H1 (cell line): ENCODE measurements around the gene ENDOV. TPM values are rescaled to one million over a fixed set of nuclear protein-coding genes. Genes with fewer than 3 reads are reported as not detected.

ENCODE experiments used
- ASH2L ChIP-seq: fragments of 200-600, 300-600 bp; sonication (generic); IDR thresholded peaks from one replicate; pipeline ENCODE4 v1.7.1; 2017; ENCODE audit warnings: low read length
- POLR2A ChIP-seq, 2 experiments: IDR thresholded peaks; 1 replicate in 1 of 2; 2 replicates in 1 of 2; pipeline ENCODE4 v1.6.1; 2011; ENCODE audit warnings: low read depth in 2 of 2, low read length in 2 of 2, mild to moderate bottlenecking in 2 of 2; ENCODE audit errors: control extremely low read depth in 1 of 2
- polyA plus RNA-seq, 7 experiments: library from polyadenylated mRNA; depleted of rRNA in 3 of 7; stranded (reverse) in 5 of 7; unstranded in 2 of 7; fragments of >200 nt in 5 of 7; fragments of 200-250 nt in 2 of 7; gene quantifications; 1 replicate in 5 of 7; 2 replicates in 1 of 7; 4 replicates in 1 of 7; pipeline versions ENCODE4 v1.2.1 to v1.2.3, GENCODE V29; 2011 to 2013; ENCODE audit warnings: missing spikeins in 2 of 7, mixed read lengths in 2 of 7
- total RNA-seq: library from RNA; stranded (reverse); fragmentation: NEBNext Ultra II Directional; extraction: Animal tissue kit (Norgen Biotek cat#: 25700); gene quantifications from 2 replicates; pipeline ENCODE4 v1.2.1, GENCODE V29; 2021
- TF ChIP-seq, protein P1 (sequence below): fragments of 300-600 bp; sonication (generic); IDR thresholded peaks from 2 replicates; pipeline ENCODE4 v1.7.1; 2012; ENCODE audit warnings: low read length, moderate library complexity, mild to moderate bottlenecking, inconsistent platforms; ENCODE audit not compliant: insufficient replicate concordance

The ENDOV gene
- total and polyA plus RNA-seq, 2 of the 8 experiments (the other 6 are each of a cell fraction or from before 2014, with no cell fraction given), result 10.6 to 13.3 TPM

DNA sequence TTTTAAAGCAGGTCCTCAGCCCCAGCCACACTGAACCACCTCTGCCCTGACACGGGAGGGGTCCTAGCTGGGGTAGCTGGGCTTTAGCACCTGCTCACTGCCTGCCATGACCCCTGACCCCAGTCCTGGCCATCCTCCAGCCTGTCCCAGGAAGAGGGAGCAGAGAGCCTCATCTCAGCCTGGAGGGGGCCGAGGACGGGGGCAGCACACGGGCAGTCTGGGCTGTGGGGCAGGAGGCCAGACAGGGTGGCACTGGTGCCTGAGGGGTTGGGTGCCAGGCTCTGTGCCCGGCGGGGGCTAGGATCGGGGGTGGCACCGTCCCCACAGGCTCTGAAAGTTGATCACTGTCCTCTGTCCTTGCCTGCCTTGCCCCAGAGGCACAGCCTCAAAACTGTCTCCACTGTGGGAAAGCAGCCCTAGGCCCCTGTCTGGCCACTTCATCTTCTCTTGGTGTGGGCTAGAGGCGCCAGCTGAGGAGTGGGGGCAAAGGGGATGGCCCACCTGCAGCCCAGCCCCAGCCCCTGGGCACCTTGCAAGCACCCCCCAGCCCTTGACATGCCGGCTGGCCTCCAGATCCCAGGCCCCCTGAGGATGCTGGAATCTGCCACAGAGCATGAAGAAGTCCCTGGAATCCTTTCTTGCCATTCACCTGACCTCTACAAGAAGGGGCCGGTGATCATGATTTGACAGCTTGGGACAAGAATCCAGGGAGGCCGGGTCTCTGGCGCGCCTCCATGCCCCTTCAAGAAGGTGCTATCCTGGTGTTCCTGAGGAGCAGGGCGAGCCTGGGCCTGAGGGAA, 15.7 kb downstream of the ENDOV start (continued):
- TF ChIP-seq, protein P1, sequence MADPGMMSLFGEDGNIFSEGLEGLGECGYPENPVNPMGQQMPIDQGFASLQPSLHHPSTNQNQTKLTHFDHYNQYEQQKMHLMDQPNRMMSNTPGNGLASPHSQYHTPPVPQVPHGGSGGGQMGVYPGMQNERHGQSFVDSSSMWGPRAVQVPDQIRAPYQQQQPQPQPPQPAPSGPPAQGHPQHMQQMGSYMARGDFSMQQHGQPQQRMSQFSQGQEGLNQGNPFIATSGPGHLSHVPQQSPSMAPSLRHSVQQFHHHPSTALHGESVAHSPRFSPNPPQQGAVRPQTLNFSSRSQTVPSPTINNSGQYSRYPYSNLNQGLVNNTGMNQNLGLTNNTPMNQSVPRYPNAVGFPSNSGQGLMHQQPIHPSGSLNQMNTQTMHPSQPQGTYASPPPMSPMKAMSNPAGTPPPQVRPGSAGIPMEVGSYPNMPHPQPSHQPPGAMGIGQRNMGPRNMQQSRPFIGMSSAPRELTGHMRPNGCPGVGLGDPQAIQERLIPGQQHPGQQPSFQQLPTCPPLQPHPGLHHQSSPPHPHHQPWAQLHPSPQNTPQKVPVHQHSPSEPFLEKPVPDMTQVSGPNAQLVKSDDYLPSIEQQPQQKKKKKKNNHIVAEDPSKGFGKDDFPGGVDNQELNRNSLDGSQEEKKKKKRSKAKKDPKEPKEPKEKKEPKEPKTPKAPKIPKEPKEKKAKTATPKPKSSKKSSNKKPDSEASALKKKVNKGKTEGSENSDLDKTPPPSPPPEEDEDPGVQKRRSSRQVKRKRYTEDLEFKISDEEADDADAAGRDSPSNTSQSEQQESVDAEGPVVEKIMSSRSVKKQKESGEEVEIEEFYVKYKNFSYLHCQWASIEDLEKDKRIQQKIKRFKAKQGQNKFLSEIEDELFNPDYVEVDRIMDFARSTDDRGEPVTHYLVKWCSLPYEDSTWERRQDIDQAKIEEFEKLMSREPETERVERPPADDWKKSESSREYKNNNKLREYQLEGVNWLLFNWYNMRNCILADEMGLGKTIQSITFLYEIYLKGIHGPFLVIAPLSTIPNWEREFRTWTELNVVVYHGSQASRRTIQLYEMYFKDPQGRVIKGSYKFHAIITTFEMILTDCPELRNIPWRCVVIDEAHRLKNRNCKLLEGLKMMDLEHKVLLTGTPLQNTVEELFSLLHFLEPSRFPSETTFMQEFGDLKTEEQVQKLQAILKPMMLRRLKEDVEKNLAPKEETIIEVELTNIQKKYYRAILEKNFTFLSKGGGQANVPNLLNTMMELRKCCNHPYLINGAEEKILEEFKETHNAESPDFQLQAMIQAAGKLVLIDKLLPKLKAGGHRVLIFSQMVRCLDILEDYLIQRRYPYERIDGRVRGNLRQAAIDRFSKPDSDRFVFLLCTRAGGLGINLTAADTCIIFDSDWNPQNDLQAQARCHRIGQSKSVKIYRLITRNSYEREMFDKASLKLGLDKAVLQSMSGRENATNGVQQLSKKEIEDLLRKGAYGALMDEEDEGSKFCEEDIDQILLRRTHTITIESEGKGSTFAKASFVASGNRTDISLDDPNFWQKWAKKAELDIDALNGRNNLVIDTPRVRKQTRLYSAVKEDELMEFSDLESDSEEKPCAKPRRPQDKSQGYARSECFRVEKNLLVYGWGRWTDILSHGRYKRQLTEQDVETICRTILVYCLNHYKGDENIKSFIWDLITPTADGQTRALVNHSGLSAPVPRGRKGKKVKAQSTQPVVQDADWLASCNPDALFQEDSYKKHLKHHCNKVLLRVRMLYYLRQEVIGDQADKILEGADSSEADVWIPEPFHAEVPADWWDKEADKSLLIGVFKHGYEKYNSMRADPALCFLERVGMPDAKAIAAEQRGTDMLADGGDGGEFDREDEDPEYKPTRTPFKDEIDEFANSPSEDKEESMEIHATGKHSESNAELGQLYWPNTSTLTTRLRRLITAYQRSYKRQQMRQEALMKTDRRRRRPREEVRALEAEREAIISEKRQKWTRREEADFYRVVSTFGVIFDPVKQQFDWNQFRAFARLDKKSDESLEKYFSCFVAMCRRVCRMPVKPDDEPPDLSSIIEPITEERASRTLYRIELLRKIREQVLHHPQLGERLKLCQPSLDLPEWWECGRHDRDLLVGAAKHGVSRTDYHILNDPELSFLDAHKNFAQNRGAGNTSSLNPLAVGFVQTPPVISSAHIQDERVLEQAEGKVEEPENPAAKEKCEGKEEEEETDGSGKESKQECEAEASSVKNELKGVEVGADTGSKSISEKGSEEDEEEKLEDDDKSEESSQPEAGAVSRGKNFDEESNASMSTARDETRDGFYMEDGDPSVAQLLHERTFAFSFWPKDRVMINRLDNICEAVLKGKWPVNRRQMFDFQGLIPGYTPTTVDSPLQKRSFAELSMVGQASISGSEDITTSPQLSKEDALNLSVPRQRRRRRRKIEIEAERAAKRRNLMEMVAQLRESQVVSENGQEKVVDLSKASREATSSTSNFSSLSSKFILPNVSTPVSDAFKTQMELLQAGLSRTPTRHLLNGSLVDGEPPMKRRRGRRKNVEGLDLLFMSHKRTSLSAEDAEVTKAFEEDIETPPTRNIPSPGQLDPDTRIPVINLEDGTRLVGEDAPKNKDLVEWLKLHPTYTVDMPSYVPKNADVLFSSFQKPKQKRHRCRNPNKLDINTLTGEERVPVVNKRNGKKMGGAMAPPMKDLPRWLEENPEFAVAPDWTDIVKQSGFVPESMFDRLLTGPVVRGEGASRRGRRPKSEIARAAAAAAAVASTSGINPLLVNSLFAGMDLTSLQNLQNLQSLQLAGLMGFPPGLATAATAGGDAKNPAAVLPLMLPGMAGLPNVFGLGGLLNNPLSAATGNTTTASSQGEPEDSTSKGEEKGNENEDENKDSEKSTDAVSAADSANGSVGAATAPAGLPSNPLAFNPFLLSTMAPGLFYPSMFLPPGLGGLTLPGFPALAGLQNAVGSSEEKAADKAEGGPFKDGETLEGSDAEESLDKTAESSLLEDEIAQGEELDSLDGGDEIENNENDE, result no peak
- TF ChIP-seq POLR2A (IDR thresholded peaks at IDR 0.05; ENCODE audit: control extremely low read depth in 1 of 2, low read depth in 2 of 2, low read length in 2 of 2), result no peak
- no peak for TF ChIP-seq ASH2L
